Stimulated activated CD8-positive, alpha-beta memory T cell treated with anti-CD3 and anti-CD28 coated beads, Interleukin-15, amount 100 ng/mL, for 48 hours (primary cell): ENCODE results near the gene MPZ.
"Not testable (repeated sequence)": the region's sequence is repeated elsewhere in the genome, so short reads cannot be mapped to it uniquely, and the experiment has no call there.

Experiments used
- DNase-seq, 2 donors: peaks; one replicate each; pipeline ENCODE4 v3.0.0-alpha.2; 2020; ENCODE audit warnings: low read depth in 2 of 2

Gene MPZ

DNA sequence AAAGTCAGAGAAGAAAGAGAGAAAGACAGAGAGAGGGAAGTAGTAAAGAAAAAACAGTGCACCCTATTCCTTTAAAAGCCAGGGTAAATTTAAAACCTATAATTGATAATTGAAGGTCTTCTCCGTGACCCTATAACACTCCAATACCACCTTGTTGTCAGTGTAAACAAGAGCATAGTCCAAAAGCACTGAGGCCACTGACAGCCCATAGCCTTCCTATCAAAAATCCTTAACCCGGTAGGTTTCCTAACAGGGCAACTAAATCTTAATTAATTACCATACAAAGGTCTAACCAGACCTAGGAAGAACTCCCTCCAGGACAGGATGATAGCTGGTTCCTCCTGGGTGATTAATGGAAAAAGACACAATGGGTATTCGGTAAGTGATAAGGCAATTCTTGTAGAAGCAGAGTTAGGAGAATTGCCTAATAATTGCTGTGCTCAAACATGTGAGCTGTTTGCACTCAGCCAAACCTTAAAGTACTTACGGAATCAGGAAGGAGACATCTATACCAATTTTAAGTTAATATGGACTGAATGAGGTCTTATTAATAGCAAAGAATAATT lies 53.7 kb downstream of the MPZ start:
- not testable (repeated sequence) for DNase-seq

GRCh38 chr1:161255302-161255701 lies 54.5 kb downstream of the MPZ start:
- DNase-seq = not testable (repeated sequence)
